IPS-18a (cell line): ENCODE data around the gene KRTAP5-3.

Source experiments
- H3K27ac ChIP-seq: one replicate; pipeline ENCODE4 v1.5.1; 2013; ENCODE audit warnings: low read length
- H3K27me3 ChIP-seq: one replicate; pipeline ENCODE4 v1.6.1; 2013; ENCODE audit warnings: mild to moderate bottlenecking, low read length; ENCODE audit not compliant: control insufficient read depth, insufficient read depth
- H3K36me3 ChIP-seq: one replicate; pipeline ENCODE4 v1.6.1; 2013; ENCODE audit warnings: low read depth, low read length; ENCODE audit not compliant: control insufficient read depth
- H3K4me1 ChIP-seq: one replicate; pipeline ENCODE4 v1.6.1; 2013; ENCODE audit warnings: low read depth, low read length; ENCODE audit not compliant: control insufficient read depth
- H3K4me3 ChIP-seq: one replicate; pipeline ENCODE4 v1.5.1; 2013; ENCODE audit warnings: low read length
- H3K9ac ChIP-seq: one replicate; pipeline ENCODE4 v1.6.1; 2013; ENCODE audit warnings: mild to moderate bottlenecking, low read length, moderate library complexity
- H3K9me3 ChIP-seq: one replicate; pipeline ENCODE4 v1.6.1; 2013; ENCODE audit warnings: low read depth, low read length; ENCODE audit not compliant: control insufficient read depth

The KRTAP5-3 gene

DNA sequence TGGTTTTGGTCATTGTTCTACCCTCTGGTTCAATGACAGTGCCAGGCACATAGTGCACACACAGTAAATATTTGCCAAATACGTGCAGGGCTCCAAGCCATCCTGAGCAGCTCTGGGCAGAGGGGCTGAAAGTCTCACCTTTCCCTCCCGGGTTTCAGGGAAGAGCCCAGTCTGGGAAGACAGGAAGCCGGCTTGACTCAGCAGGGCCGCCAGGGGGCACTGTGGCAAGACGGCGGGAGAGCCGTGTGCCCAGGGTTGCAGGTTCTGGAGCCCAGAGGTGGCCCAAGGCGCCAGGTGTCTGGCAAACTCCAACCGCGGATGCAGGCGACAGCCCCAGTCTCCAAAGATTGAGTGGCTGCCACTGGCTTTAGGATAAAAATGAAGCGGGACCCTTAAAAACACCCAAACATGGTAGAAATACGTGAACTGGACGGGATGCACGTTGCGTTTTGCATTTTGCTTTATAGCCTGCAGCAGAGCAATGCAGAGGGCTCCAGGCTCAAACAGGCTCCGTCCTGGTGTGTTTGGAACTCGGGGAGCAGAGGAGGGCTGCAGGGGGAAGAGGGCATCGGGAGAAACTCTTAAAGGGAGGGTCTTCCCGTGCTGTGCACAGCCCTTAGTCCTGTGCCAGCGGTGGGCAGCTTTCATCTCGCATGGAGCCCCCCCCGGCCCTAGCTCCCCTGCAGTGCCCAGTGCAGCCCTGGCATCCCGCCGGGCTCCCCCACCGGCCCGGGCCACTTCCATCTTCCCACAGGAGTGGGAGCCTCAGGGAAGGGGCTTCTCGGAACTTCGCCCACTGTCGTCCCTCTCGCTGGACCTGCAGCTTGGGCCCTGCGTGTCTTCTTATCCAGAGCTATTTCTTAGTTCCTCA is 32.0 kb upstream of the KRTAP5-3 start:
- H3K36me3 ChIP-seq = no peaks in the 10 kb centered on the region

DNA sequence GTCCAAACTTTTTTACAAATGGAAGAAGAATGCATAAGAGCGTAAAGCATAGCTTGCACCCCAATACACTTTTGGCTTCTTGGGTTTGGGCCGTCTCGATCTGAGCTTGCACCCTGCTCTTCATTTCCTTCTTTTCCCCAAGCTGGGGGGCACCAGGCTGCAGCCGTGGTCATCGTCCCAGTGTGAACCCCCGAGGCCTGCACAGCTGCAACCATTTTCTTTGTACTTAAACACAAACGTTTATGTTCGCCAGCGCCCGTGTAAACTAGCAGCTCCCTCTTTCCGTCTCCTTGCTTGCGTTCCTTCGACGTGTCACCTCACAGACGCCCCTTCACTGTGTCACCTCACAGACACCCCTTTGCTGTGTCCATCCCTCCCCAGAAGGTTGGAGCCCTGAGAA is 31.4 kb upstream of the KRTAP5-3 start:
- Histone ChIP-seq H3K9me3 (no peaks in the 10 kb centered on the region), H3K27me3 (no peaks in the 10 kb centered on the region), H3K36me3 (no peaks in the 10 kb centered on the region), H3K27ac (no peak overlapping the region), H3K4me1 (no peaks in the 10 kb centered on the region), H3K9ac (no peak overlapping the region), H3K4me3 (no peak overlapping the region)

More for the DNA sequence above, 32.0 kb upstream of the KRTAP5-3 start:
- Histone ChIP-seq H3K27ac (no peak overlapping the region), H3K4me1 (no peaks in the 10 kb centered on the region), H3K4me3 (no peak overlapping the region), H3K9me3 (no peaks in the 10 kb centered on the region), H3K27me3 (no peaks in the 10 kb centered on the region), H3K9ac (no peak overlapping the region)

DNA sequence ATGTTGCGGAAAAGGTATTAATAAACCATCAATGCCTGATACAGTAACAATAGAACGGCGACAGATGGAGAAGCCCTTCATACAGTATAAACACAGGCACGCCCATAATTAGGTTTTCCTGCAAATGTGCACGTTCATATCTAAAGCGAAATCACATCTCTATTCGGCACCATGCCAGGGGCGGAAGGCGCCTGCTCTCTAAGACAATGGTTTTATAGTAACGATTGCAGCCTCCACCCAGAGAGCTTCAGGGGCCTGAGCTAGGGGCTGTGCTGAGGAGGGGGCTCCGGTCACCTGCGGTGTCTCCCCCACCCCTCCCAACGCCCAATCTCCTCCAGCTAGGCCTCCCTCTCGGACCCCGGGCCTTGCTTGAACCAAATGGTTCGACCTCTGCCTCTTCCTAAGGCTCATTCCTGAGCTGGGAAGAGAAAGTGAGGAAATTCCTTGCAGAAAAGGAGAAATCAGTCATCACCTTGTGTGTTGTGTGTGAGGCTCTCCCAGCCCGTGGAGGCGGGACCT is 30.9 kb upstream of the KRTAP5-3 start:
- H3K4me3 ChIP-seq = no peak overlapping the region
- no peak overlapping the region for H3K9ac ChIP-seq
- no peaks in the 10 kb centered on the region for H3K4me1 ChIP-seq
- no peaks in the 10 kb centered on the region for H3K27me3 ChIP-seq
- H3K36me3 ChIP-seq = no peaks in the 10 kb centered on the region
- no peaks in the 10 kb centered on the region for H3K9me3 ChIP-seq
- no peak overlapping the region for H3K27ac ChIP-seq

DNA sequence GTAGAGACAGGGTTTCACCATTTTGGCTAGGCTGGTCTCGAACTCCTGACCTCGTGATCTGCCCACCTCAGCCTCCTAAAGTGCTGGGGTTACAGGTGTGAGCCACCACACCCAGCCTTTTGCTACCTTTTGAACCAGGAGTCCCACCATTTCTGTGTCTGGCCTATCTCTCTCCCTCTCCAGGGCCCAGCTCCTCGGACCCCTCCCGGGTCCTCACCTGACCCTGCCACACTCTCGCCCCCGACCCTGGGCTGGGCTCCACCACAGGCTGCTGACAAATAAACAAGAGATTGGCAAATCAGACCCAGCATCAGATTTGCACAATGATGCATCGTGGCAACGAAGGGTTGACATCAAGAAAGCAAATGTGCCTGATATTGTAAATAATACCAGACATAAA is 30.1 kb upstream of the KRTAP5-3 start:
- Histone ChIP-seq H3K9me3 (no peaks in the 10 kb centered on the region), H3K27me3 (no peaks in the 10 kb centered on the region), H3K4me3 (no peak overlapping the region), H3K9ac (no peak overlapping the region), H3K4me1 (no peaks in the 10 kb centered on the region), H3K27ac (no peak overlapping the region), H3K36me3 (no peaks in the 10 kb centered on the region)

DNA sequence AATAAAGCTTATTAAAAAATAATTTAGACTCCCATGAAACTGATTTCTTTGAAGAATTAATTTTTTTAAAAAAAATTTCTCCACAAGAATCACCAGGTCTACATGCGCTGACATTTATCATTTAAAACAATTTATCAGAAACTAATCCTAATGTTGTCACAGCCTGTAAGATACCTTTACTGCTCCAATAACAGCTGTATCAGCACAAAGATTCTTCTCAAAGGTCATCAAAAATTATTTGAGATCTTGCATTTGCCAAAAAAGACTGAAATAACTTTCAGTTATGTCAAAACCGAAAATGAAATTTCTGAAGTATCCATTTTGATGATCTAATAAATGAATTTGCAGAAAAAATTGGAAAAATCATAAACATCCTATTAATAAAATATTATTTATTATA is 29.4 kb upstream of the KRTAP5-3 start:
- Histone ChIP-seq H3K9ac (no peak overlapping the region), H3K36me3 (no peaks in the 10 kb centered on the region), H3K4me3 (no peak overlapping the region), H3K9me3 (no peaks in the 10 kb centered on the region), H3K27me3 (no peaks in the 10 kb centered on the region), H3K27ac (no peak overlapping the region), H3K4me1 (no peaks in the 10 kb centered on the region)

DNA sequence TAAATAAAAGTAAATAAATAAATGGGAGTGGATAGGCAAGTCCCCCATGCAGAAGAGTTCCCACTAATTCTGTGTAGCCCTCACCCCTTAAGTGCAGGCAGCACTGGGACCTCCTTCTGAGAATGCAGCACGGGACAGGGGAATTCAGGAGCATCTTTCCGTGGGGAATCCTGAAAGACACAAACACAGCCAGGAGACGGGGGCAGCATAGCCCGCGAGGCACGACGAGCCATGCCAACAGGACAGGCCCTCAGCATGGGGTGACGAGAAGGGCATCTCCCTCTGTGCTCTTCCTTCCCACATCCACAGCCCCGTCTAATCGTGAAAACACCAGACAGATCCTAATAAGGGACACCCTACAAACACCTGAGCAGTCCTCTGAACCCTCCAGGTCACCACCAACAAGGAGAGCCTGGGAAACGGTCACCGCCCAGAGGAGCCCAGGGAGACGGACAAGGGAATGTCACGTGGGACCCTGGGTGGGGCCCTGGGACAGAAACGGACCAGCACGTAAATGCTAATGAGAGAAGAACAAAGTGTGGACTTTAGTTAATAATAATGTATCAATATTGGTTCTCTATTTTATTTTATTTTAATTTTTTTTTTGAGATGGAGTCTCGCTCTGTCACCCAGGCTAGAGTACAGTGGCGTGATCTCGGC is 28.2 kb upstream of the KRTAP5-3 start:
- no peaks in the 10 kb centered on the region for H3K36me3 ChIP-seq
- H3K9me3 ChIP-seq = no peaks in the 10 kb centered on the region
- no peak overlapping the region for H3K4me3 ChIP-seq
- no peak overlapping the region for H3K27ac ChIP-seq
- no peak overlapping the region for H3K9ac ChIP-seq
- H3K4me1 ChIP-seq = no peaks in the 10 kb centered on the region
- no peaks in the 10 kb centered on the region for H3K27me3 ChIP-seq

DNA sequence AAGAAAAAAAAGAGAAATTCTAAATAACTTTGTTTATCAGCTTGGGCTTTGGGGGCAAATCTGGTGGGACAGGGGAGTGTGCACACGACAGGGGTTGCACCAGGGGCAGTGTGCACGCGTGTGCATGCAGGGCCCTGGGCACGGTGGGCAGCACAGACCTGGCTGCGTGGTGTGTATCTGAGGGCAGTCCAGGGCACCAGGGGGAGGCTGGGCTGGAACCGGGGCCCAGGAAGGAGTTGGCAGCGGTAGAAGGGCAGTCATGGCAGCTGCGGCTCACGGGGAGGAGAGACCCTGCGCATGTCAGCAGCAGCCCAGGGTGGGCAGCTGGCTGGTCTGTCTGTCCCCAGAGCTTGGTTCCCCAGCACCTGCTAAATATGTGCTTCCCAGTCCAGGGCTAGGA is 25.6 kb upstream of the KRTAP5-3 start:
- H3K27me3 ChIP-seq = peaks cover 8% of the 10 kb centered on the region
- H3K4me1 ChIP-seq = no peaks in the 10 kb centered on the region
- no peaks in the 10 kb centered on the region for H3K36me3 ChIP-seq
- no peak overlapping the region for H3K4me3 ChIP-seq
- H3K27ac ChIP-seq = no peak overlapping the region
- no peak overlapping the region for H3K9ac ChIP-seq
- no peaks in the 10 kb centered on the region for H3K9me3 ChIP-seq

DNA sequence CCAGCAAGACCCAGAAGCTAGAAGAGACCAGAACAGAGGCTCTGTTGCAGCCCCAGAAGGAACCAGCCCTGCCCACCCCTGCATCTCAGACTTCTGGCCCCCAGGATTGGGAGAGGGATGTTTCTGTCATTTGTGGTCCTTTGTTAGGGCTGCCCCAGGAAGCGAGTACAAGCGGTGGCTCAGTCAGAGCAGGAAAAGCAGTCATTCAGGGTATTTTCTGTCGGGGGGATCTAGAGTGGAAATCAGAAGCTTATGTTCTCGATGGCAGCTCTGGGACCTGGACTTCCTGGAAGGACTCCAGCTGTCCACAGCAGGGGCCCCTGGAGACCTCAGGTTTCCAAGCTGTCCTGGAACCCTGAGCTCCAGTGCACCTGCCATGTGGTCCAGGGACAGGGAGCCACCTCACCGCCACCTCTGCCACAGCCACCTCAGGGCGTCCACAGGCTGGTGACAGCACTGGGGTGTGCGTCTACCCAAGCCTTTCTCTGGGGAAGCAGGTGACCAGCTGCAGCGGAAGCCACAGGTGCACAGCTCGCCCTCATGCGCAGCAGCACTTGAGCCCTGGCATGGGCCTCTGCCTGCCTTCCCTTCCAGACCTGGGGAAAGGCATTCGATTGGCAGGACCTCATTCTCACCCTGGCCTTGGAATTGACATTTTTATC is 23.9 kb upstream of the KRTAP5-3 start:
- Histone ChIP-seq H3K27ac (no peak overlapping the region), H3K9me3 (no peaks in the 10 kb centered on the region), H3K27me3 (peaks cover 13% of the 10 kb centered on the region), H3K4me1 (no peaks in the 10 kb centered on the region), H3K36me3 (no peaks in the 10 kb centered on the region), H3K9ac (no peak overlapping the region), H3K4me3 (no peak overlapping the region)

DNA sequence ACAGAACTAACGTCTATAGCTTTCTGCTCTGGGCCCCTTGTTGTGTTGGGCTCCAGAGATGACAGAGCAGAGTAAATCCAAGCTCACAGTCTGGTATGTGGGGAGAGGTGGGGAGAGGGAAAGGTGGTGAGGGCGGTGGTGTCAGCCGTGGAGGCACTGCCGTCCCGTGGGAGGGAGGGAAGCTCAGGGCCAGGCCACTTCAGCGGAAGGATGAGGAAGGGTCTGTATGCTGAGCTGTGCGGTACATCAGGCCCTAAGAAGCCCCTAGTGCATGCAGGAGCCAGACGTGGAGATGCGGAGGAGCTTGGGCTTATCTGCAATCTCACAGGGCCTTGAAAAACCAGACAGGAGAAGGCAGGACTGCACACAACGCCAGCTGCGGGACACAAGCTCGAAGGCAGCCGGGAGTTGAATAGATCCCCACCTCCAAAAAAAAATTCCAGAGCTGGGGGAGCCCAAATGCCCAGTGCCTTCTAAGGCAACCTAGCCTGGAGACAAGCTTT is 22.9 kb upstream of the KRTAP5-3 start:
- Histone ChIP-seq H3K27ac (no peak overlapping the region), H3K9me3 (no peaks in the 10 kb centered on the region), H3K36me3 (no peaks in the 10 kb centered on the region), H3K4me3 (no peak overlapping the region), H3K4me1 (no peaks in the 10 kb centered on the region), H3K9ac (no peak overlapping the region), H3K27me3 (peaks cover 13% of the 10 kb centered on the region)

DNA sequence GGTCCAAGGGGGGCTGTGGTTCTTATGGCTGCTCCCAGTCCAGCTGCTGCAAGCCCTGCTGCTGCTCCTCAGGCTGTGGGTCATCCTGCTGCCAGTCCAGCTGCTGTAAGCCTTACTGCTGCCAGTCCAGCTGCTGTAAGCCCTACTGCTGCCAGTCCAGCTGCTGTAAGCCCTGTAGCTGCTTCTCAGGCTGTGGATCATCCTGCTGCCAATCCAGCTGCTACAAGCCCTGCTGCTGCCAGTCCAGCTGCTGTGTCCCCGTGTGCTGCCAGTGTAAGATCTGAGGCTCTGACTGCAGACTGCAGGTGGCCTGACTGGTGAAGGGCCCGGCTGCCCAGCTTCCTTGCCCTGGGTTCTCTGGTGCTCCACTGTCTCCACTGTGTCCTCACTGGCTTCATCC is 22.0 kb upstream of the KRTAP5-3 start:
- no peaks in the 10 kb centered on the region for H3K9me3 ChIP-seq
- H3K36me3 ChIP-seq = no peaks in the 10 kb centered on the region
- H3K27me3 ChIP-seq = peaks cover 13% of the 10 kb centered on the region
- no peak overlapping the region for H3K27ac ChIP-seq
- no peak overlapping the region for H3K9ac ChIP-seq
- H3K4me3 ChIP-seq = no peak overlapping the region
- no peaks in the 10 kb centered on the region for H3K4me1 ChIP-seq

DNA sequence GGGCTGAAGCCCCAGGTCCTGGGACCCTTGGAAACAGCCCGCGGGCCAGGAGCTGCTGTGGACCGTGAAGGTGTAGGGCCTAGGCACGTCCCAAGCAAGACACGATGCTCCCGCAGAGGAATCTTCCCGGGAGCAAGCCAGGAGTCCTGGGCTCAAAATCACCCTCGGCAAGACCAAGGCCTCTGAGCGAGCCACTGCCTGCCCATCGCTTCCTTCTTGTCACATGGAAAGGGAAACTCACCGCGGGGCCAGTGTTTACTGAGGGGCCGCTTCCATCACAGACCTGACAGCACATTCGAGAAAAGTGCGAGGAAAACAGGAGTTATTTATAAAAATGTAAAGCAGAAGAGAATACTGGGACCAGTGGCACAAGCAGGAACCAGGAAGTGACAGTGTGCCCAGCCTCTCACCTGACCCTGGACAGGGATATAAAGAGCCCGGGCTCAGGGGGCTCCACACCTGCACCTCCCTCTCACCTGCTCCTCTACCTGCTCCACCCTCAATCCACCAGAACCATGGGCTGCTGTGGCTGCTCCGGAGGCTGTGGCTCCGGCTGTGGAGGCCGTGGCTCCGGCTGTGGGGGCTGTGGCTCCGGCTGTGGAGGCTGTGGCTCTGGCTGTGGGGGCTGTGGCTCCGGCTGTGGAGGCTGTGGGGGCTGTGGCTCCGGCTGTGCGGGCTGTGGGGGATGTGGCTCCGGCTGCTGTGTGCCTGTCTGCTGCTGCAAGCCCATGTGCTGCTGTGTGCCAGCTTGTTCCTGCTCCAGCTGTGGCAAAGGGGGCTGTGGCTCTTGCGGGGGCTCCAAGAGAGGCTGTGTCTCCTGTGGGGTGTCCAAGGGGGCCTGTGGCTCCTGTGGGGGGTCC is 21.3 kb upstream of the KRTAP5-3 start, which contains the start of gene KRTAP5-5:
Gene KRTAP5-5 (plus strand): TSS at position 450 of the 860 bp plus-strand sequence. CDS start 66 bp downstream, at position 516.
- Histone ChIP-seq H3K27me3 (peaks cover 13% of the 10 kb centered on the region), H3K36me3 (no peaks in the 10 kb centered on the region), H3K4me3 (no peak within 1 kb of the TSS), H3K9me3 (no peaks in the 10 kb centered on the region), H3K4me1 (no peaks in the 10 kb centered on the region), H3K9ac (no peak within 1 kb of the TSS), H3K27ac (no peak within 1 kb of the TSS)
